ENCODE results near the gene GTPBP10. TPM values are rescaled to one million over a fixed set of nuclear protein-coding genes. Genes with fewer than 3 reads are reported as not detected.

GTPBP10 gene
- total RNA-seq, 2 donors from 2014 or later: 15.4 to 19.9 TPM

- no peak overlapping the region for H3K27ac Mint-ChIP-seq
- no peak overlapping the region for H3K4me3 Mint-ChIP-seq
- ATAC-seq (no peak), DNase-seq (no peak)
- H3K36me3 Mint-ChIP-seq (ENCODE audit: low read depth): peaks cover 4% of the 10 kb centered on the region
- no peaks in the 10 kb centered on the region for H3K27me3 Mint-ChIP-seq
- H3K9me3 ChIP-seq (ENCODE audit: control insufficient read depth, low read length, poor library complexity, severe bottlenecking): no peaks in the 10 kb centered on the region
- peaks cover 3% of the 10 kb centered on the region for H3K4me1 Mint-ChIP-seq
These were observed 44.4 kb downstream of the GTPBP10 start for GRCh38 chr7:90390926-90391325.

DNA sequence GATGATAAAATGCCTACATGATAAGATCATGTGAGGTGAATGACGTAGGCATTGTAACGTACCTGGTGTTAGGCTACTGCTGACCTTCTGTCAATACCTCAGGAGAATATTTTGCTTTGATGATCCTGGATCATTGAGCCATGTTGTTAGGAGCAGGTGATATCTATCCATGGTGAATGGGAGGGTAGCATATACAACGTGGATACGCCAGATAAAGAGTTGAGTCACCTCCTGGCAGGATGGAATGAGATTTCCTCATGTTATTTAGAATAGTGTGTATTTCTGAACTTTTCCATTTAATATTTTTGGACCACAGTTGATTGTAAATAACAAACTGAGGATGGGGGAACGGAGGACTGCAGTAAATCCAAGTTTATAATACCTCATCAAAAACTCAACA, 45.0 kb downstream of the GTPBP10 start:
- peaks cover 4% of the 10 kb centered on the region for H3K36me3 Mint-ChIP-seq (ENCODE audit: low read depth)
- ATAC-seq: no peak
- H3K9me3 ChIP-seq (ENCODE audit: control insufficient read depth, low read length, poor library complexity, severe bottlenecking): no peaks in the 10 kb centered on the region
- H3K27ac Mint-ChIP-seq: no peak overlapping the region
- no peaks in the 10 kb centered on the region for H3K27me3 Mint-ChIP-seq
- DNase-seq: no peak
- H3K4me1 Mint-ChIP-seq: peaks cover 3% of the 10 kb centered on the region
- no peak overlapping the region for H3K4me3 Mint-ChIP-seq

- H3K27ac Mint-ChIP-seq: no peak overlapping the region
- no peaks in the 10 kb centered on the region for H3K27me3 Mint-ChIP-seq
- no peaks in the 10 kb centered on the region for H3K4me1 Mint-ChIP-seq
- H3K4me3 Mint-ChIP-seq: no peak overlapping the region
- no peak for DNase-seq
- no peak for ATAC-seq
- no peaks in the 10 kb centered on the region for H3K36me3 Mint-ChIP-seq (ENCODE audit: low read depth)
- H3K9me3 ChIP-seq (ENCODE audit: control insufficient read depth, low read length, poor library complexity, severe bottlenecking): no peaks in the 10 kb centered on the region
These were observed 49.9 kb downstream of the GTPBP10 start for GRCh38 chr7:90396420-90396819.

DNA sequence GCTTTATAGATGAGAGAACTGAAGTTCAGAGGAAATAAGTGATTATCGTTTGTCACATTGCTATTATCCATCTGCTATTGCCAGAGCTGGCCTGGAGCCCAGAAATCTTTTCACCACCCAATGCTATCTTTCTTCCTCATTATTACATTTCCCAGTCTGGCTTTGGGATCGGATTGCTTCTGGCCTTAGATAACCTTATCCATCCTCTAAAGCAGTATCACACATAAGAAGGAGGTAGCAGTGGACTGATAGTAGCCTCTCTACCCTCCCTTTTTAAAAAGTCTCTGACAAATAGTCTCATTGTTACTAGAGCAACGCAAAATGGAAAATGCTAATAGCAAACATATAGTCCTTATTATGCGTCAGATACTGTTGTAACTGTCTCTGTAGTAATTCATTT, 55.5 kb downstream of the GTPBP10 start:
- H3K36me3 Mint-ChIP-seq (ENCODE audit: low read depth): no peaks in the 10 kb centered on the region
- H3K4me1 Mint-ChIP-seq: peaks cover 15% of the 10 kb centered on the region
- H3K27ac Mint-ChIP-seq: peak overlapping the region; percentile 98
- no peaks in the 10 kb centered on the region for H3K27me3 Mint-ChIP-seq
- H3K9me3 ChIP-seq (ENCODE audit: control insufficient read depth, low read length, poor library complexity, severe bottlenecking): no peaks in the 10 kb centered on the region
- H3K4me3 Mint-ChIP-seq: no peak overlapping the region
- DNase-seq: no peak
- no peak for ATAC-seq

GRCh38 chr7:90402785-90403173, 56.3 kb downstream of the GTPBP10 start:
- H3K27me3 Mint-ChIP-seq: no peaks in the 10 kb centered on the region
- DNase-seq (no peak), ATAC-seq (no peak)
- H3K27ac Mint-ChIP-seq: peak overlapping the region; percentile 98
- peak overlapping the region; percentile 98 for H3K4me3 Mint-ChIP-seq
- H3K9me3 ChIP-seq (ENCODE audit: control insufficient read depth, low read length, poor library complexity, severe bottlenecking): no peaks in the 10 kb centered on the region
- peaks cover 15% of the 10 kb centered on the region for H3K4me1 Mint-ChIP-seq
- peaks cover 2% of the 10 kb centered on the region for H3K36me3 Mint-ChIP-seq (ENCODE audit: low read depth)

- no peaks in the 10 kb centered on the region for H3K9me3 ChIP-seq (ENCODE audit: control insufficient read depth, low read length, poor library complexity, severe bottlenecking)
- peak; percentile 99 for ATAC-seq
- H3K27ac Mint-ChIP-seq: peak within 1 kb of the TSS; percentile 98
- H3K36me3 Mint-ChIP-seq (ENCODE audit: low read depth): peaks cover 3% of the 10 kb centered on the region
- no peaks in the 10 kb centered on the region for H3K27me3 Mint-ChIP-seq
- peak within 1 kb of the TSS; percentile 98 for H3K4me3 Mint-ChIP-seq
- peaks cover 15% of the 10 kb centered on the region for H3K4me1 Mint-ChIP-seq
- DNase-seq: peak; percentile 32 to 63 (median 60)
These were observed 56.9 kb downstream of the GTPBP10 start, which contains the start of gene CLDN12 for GRCh38 chr7:90403174-90404113. Gene CLDN12, plus strand, starts transcription at chr7:90403461. Its CDS starts 9,216 bp downstream, at chr7:90412677.

DNA sequence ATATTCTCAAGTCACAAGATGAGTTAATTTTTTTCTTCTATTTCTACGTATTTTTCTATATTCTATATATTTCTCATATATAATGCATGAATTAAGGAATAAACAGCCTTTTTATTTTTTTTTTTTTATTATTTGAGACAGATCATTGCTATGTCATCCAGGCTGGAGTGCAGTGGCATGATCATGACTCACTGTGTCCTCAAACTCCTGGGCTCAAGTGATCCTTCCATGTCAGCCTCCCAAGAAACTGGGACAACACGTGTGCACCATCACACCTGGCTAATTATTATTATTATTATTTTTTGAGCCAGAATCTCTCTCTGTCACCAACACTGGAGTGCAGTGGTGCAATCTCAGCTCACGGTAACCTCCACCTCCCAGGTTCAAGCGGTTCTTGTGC, 58.3 kb downstream of the GTPBP10 start:
- H3K9me3 ChIP-seq (ENCODE audit: control insufficient read depth, low read length, poor library complexity, severe bottlenecking): no peaks in the 10 kb centered on the region
- H3K27me3 Mint-ChIP-seq: no peaks in the 10 kb centered on the region
- ATAC-seq: no peak
- H3K4me1 Mint-ChIP-seq: peaks cover 15% of the 10 kb centered on the region
- H3K27ac Mint-ChIP-seq: no peak overlapping the region
- peaks cover 3% of the 10 kb centered on the region for H3K36me3 Mint-ChIP-seq (ENCODE audit: low read depth)
- no peak for DNase-seq
- no peak overlapping the region for H3K4me3 Mint-ChIP-seq

- H3K9me3 ChIP-seq (ENCODE audit: control insufficient read depth, low read length, poor library complexity, severe bottlenecking): no peaks in the 10 kb centered on the region
- Mint-ChIP-seq H3K27me3 (no peaks in the 10 kb centered on the region), H3K27ac (peak overlapping the region; percentile 29), H3K4me3 (no peak overlapping the region), H3K36me3 (ENCODE audit: low read depth) (peaks cover 3% of the 10 kb centered on the region), H3K4me1 (peaks cover 15% of the 10 kb centered on the region)
- ATAC-seq: no peak
- no peak for DNase-seq
These were observed 60.9 kb downstream of the GTPBP10 start for GRCh38 chr7:90407484-90407821.

DNA sequence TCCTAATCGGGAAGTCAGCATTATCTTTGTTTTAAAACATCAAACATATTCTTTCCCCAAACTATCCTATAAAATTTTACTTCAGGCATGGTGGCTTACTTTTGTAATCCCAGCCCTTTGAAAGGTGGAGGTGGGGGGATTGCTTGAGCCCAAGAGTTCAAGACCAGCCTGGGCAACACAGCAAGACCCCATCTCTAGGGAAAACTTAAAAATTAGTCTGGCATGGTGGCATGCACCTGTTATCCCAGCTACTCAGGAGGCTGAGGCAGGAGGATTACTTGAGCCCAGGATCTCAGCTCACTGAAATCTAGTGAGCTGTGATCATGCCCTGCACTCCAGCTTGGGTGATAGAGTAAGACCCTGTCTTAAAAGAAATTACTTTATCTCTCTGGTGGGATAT, 61.6 kb downstream of the GTPBP10 start:
- H3K9me3 ChIP-seq (ENCODE audit: control insufficient read depth, low read length, poor library complexity, severe bottlenecking): no peaks in the 10 kb centered on the region
- Mint-ChIP-seq H3K36me3 (ENCODE audit: low read depth) (peaks cover 3% of the 10 kb centered on the region), H3K4me3 (no peak overlapping the region), H3K27ac (no peak overlapping the region), H3K4me1 (peaks cover 9% of the 10 kb centered on the region), H3K27me3 (no peaks in the 10 kb centered on the region)
- DNase-seq (no peak), ATAC-seq (no peak)

DNA sequence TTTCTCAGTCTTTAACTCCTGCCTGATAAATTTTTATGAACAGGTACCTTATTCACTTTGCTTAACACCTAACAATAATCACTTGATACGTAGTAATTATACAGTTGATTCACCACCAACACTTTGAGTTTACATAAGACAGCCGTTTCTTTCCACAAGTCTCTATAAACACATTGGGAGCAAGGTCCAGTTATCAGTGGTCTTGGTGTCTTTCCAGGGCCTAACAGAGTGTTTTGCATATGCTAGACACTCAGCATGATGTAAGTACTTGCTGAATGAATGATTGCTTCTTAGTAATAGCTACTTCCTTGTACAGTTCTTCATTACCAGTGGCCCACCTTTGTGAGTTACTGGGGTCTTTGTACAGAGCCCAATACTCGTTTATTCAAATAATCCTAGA, 63.2 kb downstream of the GTPBP10 start:
- no peak overlapping the region for H3K4me3 Mint-ChIP-seq
- no peak for ATAC-seq
- no peaks in the 10 kb centered on the region for H3K9me3 ChIP-seq (ENCODE audit: control insufficient read depth, low read length, poor library complexity, severe bottlenecking)
- no peak for DNase-seq
- no peak overlapping the region for H3K27ac Mint-ChIP-seq
- peaks cover 5% of the 10 kb centered on the region for H3K36me3 Mint-ChIP-seq (ENCODE audit: low read depth)
- peaks cover 4% of the 10 kb centered on the region for H3K4me1 Mint-ChIP-seq
- no peaks in the 10 kb centered on the region for H3K27me3 Mint-ChIP-seq

- no peaks in the 10 kb centered on the region for H3K9me3 ChIP-seq (ENCODE audit: control insufficient read depth, low read length, poor library complexity, severe bottlenecking)
- Mint-ChIP-seq H3K27ac (no peak overlapping the region), H3K4me3 (no peak overlapping the region), H3K36me3 (ENCODE audit: low read depth) (peaks cover 5% of the 10 kb centered on the region), H3K27me3 (no peaks in the 10 kb centered on the region), H3K4me1 (peaks cover 4% of the 10 kb centered on the region)
- no peak for ATAC-seq
- no peak for DNase-seq
These were observed 65.0 kb downstream of the GTPBP10 start for GRCh38 chr7:90411510-90411909.

DNA sequence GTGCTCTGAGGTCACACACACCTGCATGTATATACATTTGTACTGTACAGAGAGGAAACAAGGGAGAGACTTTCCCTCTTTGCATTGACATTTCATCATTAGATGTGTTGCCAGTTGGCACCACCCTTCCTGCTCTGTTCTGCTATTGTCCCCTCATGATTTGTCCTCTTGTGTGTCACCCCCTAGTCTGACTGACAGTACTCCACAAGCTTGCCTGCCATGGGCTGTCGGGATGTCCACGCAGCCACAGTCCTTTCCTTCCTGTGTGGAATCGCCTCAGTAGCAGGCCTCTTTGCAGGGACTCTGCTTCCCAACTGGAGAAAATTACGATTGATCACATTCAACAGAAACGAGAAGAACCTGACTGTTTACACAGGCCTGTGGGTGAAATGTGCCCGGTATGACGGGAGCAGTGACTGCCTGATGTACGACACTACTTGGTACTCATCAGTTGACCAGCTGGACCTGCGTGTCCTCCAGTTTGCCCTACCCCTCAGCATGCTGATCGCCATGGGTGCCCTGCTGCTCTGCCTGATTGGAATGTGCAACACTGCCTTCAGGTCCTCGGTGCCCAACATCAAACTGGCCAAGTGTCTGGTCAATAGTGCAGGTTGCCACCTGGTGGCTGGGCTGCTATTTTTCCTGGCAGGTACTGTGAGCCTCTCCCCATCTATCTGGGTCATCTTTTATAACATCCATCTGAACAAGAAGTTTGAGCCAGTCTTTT, 66.1 kb downstream of the GTPBP10 start:
- H3K27me3 Mint-ChIP-seq: no peaks in the 10 kb centered on the region
- H3K4me3 Mint-ChIP-seq: no peak overlapping the region
- no peak for DNase-seq
- peaks cover 5% of the 10 kb centered on the region for H3K36me3 Mint-ChIP-seq (ENCODE audit: low read depth)
- no peaks in the 10 kb centered on the region for H3K9me3 ChIP-seq (ENCODE audit: control insufficient read depth, low read length, poor library complexity, severe bottlenecking)
- no peak for ATAC-seq
- H3K27ac Mint-ChIP-seq: no peak overlapping the region
- H3K4me1 Mint-ChIP-seq: peaks cover 4% of the 10 kb centered on the region

- no peak for ATAC-seq
- no peaks in the 10 kb centered on the region for H3K9me3 ChIP-seq (ENCODE audit: control insufficient read depth, low read length, poor library complexity, severe bottlenecking)
- no peak for DNase-seq
- no peak overlapping the region for H3K4me3 Mint-ChIP-seq
- H3K4me1 Mint-ChIP-seq: peaks cover 4% of the 10 kb centered on the region
- no peak overlapping the region for H3K27ac Mint-ChIP-seq
- H3K36me3 Mint-ChIP-seq (ENCODE audit: low read depth): peaks cover 2% of the 10 kb centered on the region
- H3K27me3 Mint-ChIP-seq: no peaks in the 10 kb centered on the region
These were observed 66.6 kb downstream of the GTPBP10 start for GRCh38 chr7:90413185-90413528.
